Neural crest cell (in vitro differentiated cells): ENCODE data around the gene STRN3. TPM values are rescaled to one million over a fixed set of nuclear protein-coding genes. Genes with fewer than 3 reads are reported as not detected.

Experiments used
- DNase-seq: peaks from one replicate; pipeline ENCODE4 v3.0.0; 2021; ENCODE audit warnings: low read depth, mixed read lengths, low spot score
- H3K27ac Mint-ChIP-seq: one replicate; pipeline ENCODE4 v1.8.0; 2021; ENCODE audit warnings: mild to moderate bottlenecking, mixed read lengths; ENCODE audit not compliant: unreplicated experiment
- H3K27me3 Mint-ChIP-seq: 2 replicates; pipeline ENCODE4 v1.8.0; 2021; ENCODE audit warnings: low read depth, mild to moderate bottlenecking, mixed read lengths
- H3K36me3 Mint-ChIP-seq: 2 replicates; pipeline ENCODE4 v1.8.0; 2021; ENCODE audit warnings: low read depth, mild to moderate bottlenecking, mixed read lengths
- H3K4me1 Mint-ChIP-seq: 2 replicates; pipeline ENCODE4 v1.8.0; 2021; ENCODE audit warnings: mixed read lengths
- H3K4me3 Mint-ChIP-seq: one replicate; pipeline ENCODE4 v1.8.0; 2021; ENCODE audit warnings: mild to moderate bottlenecking, mixed read lengths
- H3K9me3 Mint-ChIP-seq: 2 replicates; pipeline ENCODE4 v1.8.0; 2021; ENCODE audit warnings: mixed read lengths
- microRNA-seq: library from miRNA; unstranded; fragments of <30 nt; microRNA quantifications from one replicate; pipeline ENCODE4, GENCODE V29; 2020
- total RNA-seq: library from RNA; stranded (reverse); gene quantifications from 2 replicates; pipeline ENCODE4 v1.2.1, GENCODE V29; 2021
- TF ChIP-seq, protein P1 (sequence below): fragments of 200-600 bp; sonication (generic); conservative IDR thresholded peaks from 2 replicates; pipeline ENCODE4 v1.5.0; 2021; ENCODE audit warnings: antibody characterized with exemption, mild to moderate bottlenecking

Gene STRN3
- total RNA-seq, 1 donor from 2014 or later = 37.8 TPM

GRCh38 chr14:30848449-30849240 lies 177.5 kb downstream of the STRN3 start:
- Mint-ChIP-seq H3K27ac (no peak overlapping the region), H3K36me3 (no peaks in the 10 kb centered on the region), H3K9me3 (peaks cover 2% of the 10 kb centered on the region), H3K4me3 (no peak overlapping the region), H3K4me1 (no peaks in the 10 kb centered on the region), H3K27me3 (peaks cover 27% of the 10 kb centered on the region)
- TF ChIP-seq, protein P1, sequence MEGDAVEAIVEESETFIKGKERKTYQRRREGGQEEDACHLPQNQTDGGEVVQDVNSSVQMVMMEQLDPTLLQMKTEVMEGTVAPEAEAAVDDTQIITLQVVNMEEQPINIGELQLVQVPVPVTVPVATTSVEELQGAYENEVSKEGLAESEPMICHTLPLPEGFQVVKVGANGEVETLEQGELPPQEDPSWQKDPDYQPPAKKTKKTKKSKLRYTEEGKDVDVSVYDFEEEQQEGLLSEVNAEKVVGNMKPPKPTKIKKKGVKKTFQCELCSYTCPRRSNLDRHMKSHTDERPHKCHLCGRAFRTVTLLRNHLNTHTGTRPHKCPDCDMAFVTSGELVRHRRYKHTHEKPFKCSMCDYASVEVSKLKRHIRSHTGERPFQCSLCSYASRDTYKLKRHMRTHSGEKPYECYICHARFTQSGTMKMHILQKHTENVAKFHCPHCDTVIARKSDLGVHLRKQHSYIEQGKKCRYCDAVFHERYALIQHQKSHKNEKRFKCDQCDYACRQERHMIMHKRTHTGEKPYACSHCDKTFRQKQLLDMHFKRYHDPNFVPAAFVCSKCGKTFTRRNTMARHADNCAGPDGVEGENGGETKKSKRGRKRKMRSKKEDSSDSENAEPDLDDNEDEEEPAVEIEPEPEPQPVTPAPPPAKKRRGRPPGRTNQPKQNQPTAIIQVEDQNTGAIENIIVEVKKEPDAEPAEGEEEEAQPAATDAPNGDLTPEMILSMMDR = no peak
- no peak for DNase-seq

Small RNA genes lying within 50 kb of the gene (microRNA-seq; reads per million reads assigned to microRNA genes)
- 51.5 reads per million, percentile 51 among the genes with 10 or more reads in this experiment for gene MIR624

Other genes starting within 250 kb of the STRN3 start
- 16.8 and 16.9 TPM in 2 replicates for gene COCH, start 151.8 kb downstream of the STRN3 start, total RNA-seq
- gene AP4S1, start 730 bp downstream of the STRN3 start, total RNA-seq = 8.0 and 8.6 TPM in 2 replicates
- 152 and 166 TPM in 2 replicates for gene HECTD1, start 181.4 kb upstream of the STRN3 start, total RNA-seq